Fibroblast of peridontal ligament (primary cell): ENCODE measurements around the gene SLC22A16.
A peak's percentile ranks its signal among the peaks of the same experiment; 100 is the strongest.

Experiments
- DNase-seq: peaks from one replicate; pipeline ENCODE4 v3.0.0-alpha.2; 2010; ENCODE audit errors: extremely low read depth

Gene SLC22A16

GRCh38 chr6:110448846-110449540, 27.4 kb downstream of the SLC22A16 start:
- no peak for DNase-seq

GRCh38 chr6:110447761-110448160, 28.7 kb downstream of the SLC22A16 start:
- no peak for DNase-seq

- DNase-seq = no peak
Observed at GRCh38 chr6:110446405-110446804, 30.0 kb downstream of the SLC22A16 start.

DNA sequence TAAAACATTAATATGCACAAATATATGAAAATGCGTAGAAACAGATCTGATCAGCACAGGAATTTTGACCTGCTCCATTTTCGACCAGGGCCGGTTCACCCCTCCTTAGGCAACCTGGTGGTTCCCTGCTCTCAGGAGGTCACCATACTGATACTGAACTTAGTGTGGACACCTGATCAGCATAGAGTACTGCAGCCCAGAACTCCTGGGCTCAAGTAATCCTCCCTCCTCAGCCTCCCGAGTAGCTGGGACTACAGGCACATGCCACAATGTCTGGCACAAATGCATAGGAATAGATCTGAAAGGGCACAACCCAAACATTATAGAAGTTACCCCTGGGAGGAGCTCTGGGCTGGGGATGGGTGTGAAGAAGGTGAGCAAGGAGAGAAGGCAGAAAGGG, 36.4 kb downstream of the SLC22A16 start:
- DNase-seq = no peak

DNA sequence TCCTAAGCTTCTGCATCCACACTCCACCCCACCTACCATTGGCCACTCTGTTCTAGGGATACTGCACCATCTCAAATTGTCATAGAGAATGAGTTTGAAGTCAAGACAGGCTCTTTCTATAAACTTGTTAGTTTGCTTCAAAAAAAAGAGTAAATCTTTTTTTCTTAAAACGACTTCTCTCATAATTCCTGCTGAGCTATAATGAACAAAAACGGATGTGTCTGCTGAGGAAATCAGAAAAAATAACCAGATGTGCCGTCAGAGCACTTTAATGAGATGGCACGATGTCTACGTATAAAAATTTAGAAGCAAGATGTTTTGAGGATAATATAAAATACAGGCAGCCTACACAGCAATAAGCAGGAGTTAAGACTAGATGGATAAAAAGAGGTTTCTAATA, 37.1 kb downstream of the SLC22A16 start:
- no peak for DNase-seq

GRCh38 chr6:110434961-110435602, 41.3 kb downstream of the SLC22A16 start:
- no peak for DNase-seq

- no peak for DNase-seq
Observed at GRCh38 chr6:110432285-110432900, 44.0 kb downstream of the SLC22A16 start.

DNA sequence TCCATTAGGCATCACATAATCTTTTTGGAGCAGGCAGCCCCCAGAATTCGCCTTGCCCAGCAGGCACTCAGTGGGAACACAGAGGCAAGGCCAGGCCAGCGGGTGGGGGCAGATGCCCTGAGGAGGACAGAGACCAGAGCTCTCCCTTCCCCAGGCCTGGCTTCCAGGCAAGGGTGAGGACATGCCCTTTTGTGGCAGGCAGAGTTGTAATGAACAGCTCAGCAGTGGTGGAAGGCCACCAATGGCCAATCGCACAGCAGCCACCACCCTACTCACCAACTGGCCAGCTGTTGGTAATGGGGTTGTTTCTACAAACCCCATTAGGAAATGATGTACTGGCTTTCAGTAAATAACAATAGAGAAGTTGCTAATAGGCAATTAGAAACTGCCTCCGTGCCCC, 45.7 kb downstream of the SLC22A16 start:
- no peak for DNase-seq

DNA sequence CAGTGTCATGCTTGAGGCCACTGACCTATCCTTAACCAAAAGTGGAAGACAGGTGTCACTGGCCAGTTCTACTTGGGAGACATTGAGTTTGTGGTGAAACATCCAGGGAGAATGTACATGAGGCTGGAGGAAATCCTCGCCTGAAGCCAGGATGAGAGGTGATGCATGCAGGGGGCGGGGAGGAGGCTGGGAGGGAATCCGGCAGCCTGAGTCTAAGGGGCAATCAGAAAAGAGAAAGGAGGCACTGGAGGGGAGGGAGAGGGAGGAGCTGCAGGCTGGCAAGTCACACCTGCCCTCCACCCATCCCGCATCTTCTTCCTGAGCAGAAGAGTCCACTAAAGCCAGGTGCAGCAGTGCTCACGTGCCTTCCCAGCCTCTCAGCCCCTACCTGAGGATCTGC, 46.2 kb downstream of the SLC22A16 start:
- no peak for DNase-seq

- DNase-seq = no peak
Observed at GRCh38 chr6:110428153-110428552, 48.3 kb downstream of the SLC22A16 start.

GRCh38 chr6:110425816-110426215, 50.6 kb downstream of the SLC22A16 start:
- DNase-seq = no peak

DNA sequence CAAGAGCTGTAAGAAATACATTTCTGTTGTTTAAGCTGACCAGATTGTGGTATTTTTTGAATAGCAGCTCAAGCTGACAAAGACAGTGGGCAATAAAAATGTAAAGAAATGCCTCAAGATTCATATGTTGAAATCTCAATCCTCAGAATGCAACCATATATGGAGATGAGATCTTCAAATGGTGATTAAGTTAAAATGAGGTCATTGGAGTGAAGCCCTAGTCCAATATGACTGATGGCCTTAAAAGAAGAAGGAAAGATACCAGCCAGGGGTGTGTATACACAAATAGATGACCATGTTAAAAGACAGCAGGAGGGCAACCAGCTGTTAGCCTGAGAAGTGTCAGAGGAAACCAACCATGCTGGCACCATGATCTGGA, 54.0 kb downstream of the SLC22A16 start:
- peak; percentile 4 for DNase-seq

DNA sequence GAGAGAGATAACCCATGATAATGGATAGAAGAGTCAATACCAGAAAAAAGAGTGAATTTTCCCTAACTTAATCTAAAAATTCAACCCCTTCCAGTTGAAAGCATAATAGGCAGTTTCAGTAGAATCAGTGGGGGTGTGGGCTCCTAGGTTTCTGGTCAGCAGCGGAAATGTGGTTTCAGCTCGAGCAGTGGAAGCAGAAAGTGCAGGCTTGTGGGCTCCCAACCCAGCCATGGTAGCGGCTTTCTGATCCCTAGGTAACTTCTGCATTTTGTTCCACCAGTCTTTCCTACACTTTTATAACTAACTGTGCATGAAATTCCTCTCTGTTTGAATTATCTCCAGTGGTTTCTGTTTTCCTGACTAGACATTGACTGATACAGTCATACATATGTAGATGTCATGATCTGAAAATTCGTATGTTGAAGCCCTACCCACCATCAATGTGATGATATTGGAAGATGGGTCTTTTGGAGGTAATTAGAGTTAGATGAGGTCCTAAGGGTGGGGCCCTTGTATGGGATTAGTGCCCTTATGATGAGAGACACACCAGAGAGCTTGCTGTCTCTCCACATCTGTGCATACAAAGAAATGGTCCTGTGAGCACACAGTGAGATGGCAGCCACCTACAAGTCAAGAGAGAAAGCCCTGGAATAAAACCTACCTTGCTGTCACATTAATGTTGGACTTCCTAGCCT, 54.5 kb downstream of the SLC22A16 start:
- no peak for DNase-seq

DNA sequence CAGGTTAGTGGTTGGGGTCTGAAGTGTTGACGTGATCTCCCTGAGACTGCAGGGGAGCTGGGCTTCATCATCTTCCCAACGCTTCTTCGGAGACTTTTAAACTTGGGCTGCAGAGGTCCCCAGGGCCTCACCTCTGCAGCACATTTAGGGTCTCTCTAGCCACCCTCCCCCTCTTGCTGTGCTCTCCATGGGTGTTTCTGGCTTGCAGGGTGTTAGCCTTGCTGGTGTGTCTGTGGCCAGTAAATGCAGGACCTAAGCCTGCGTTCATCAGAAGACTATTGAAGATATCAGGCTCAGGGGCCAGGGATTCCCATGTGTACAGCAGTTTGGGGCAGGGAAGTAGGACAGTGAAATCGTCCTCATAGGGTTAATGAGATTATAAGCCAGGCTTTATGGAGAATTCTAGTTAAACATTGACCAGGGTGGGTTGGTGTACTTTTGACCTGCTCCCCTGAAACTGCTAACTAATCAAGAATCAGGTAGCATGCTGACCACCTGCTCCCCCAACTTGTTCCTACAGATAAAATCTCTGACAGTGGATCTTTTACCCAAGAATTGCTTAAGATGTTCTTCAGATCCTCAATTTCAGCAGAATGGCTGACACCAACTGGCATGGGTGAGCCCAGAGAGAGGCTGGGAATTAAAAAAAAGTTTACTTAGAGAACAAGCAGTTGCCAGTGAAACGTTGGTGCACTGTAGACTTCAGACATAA, 57.2 kb downstream of the SLC22A16 start:
- DNase-seq = no peak

DNA sequence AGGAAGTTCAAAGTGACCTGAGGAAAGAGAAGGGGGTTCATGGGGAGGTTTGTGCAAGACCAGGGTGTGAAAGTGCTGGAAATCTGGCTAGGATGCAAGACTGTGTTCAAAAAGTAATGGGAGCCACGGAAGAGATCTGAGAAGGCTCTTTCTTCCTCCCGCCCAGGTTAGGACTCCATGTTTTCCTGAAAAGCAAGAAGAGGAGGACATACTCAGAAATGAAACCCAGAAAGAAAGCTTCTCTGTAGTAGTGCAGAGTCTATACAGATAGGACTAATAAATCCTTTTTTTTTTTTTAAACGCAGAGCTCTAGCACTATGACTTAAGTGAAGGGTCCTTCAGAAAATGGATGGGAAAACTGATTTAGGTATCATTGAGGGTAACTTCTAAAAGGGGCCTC, 57.8 kb downstream of the SLC22A16 start:
- DNase-seq = no peak

GRCh38 chr6:110415086-110415916, 61.1 kb downstream of the SLC22A16 start, which contains the start of gene DDO:
TSS of gene DDO (minus strand) at chr6:110415575. CDS start at chr6:110413462, 2,113 bp downstream.
- DNase-seq = peak; percentile 28

GRCh38 chr6:110414669-110415068, 61.7 kb downstream of the SLC22A16 start:
- DNase-seq = no peak

- no peak for DNase-seq
Observed at GRCh38 chr6:110412360-110412759, 64.1 kb downstream of the SLC22A16 start.

- DNase-seq = no peak
Observed at GRCh38 chr6:110410511-110410910, 65.9 kb downstream of the SLC22A16 start.

GRCh38 chr6:110409794-110410193, 66.6 kb downstream of the SLC22A16 start:
- no peak for DNase-seq

GRCh38 chr6:110408901-110409300, 67.5 kb downstream of the SLC22A16 start:
- no peak for DNase-seq
